SK-N-SH (cell line): ENCODE results near the gene MEOX1. TPM values are rescaled to one million over a fixed set of nuclear protein-coding genes. Genes with fewer than 3 reads are reported as not detected.

Experiments
- CTCF ChIA-PET: fragments of 300-600, 350-600 bp; formaldehyde crosslinking; extraction: SDS; loops from one replicate; lab custom pipeline; 2021; lab: Yijun Ruan, JAX
- POLR2A ChIA-PET: fragments of 350-600 bp; sonication (Branson Sonifier 250); formaldehyde crosslinking; extraction: SDS; loops from one replicate; lab custom pipeline; 2020; ENCODE audit warnings: antibody characterized with exemption, inconsistent platforms; lab: Yijun Ruan, JAX
- DNase-seq: peaks from one replicate; pipeline ENCODE4 v3.0.0; 2012
- H2AFZ ChIP-seq: fragments of 200-600 bp; sonication (generic); 2 replicates; pipeline ENCODE4 v1.8.1; 2016; ENCODE audit warnings: antibody characterized with exemption, mild to moderate bottlenecking, low read depth
- H3F3A ChIP-seq: fragments of 200-600 bp; sonication (generic); replicated peaks from 2 replicates; pipeline ENCODE3; 2016; ENCODE audit warnings: antibody characterized with exemption, mild to moderate bottlenecking; ENCODE audit not compliant: insufficient read depth
- H3K27ac ChIP-seq, 2 experiments: fragments of 200-500 bp in 1 of 2; fragments of 200-600 bp in 1 of 2; sonication (Bioruptor generic) in 1 of 2; sonication (generic), shearing (Covaris generic) in 1 of 2; 2 replicates each; pipeline versions ENCODE4 v1.5.1 to v1.6.1; 2014 to 2016; ENCODE audit warnings: low read depth in 2 of 2, inconsistent platforms in 1 of 2, low read length in 1 of 2, mild to moderate bottlenecking in 1 of 2, mixed read lengths in 1 of 2
- H3K27me3 ChIP-seq: fragments of 200-600 bp; sonication (generic), shearing (Covaris generic); 2 replicates; pipeline ENCODE4 v1.6.1; 2016; ENCODE audit warnings: mixed run types; ENCODE audit not compliant: insufficient read depth
- H3K36me3 ChIP-seq, 2 experiments: fragments of 200-500 bp in 1 of 2; fragments of 200-600 bp in 1 of 2; sonication (Bioruptor generic) in 1 of 2; sonication (generic) in 1 of 2; replicated peaks in 1 of 2; 2 replicates each; pipeline versions ENCODE3 to v1.5.1; 2014 to 2016; ENCODE audit warnings: low read length in 1 of 2, mild to moderate bottlenecking in 1 of 2; ENCODE audit not compliant: insufficient read depth in 2 of 2, control insufficient read depth in 1 of 2
- H3K4me1 ChIP-seq, 2 experiments: fragments of 200-500 bp in 1 of 2; fragments of 200-600 bp in 1 of 2; sonication (Bioruptor generic) in 1 of 2; sonication (generic), shearing (Covaris generic) in 1 of 2; 2 replicates each; pipeline versions ENCODE4 v1.5.1 to v1.6.1; 2014 to 2016; ENCODE audit warnings: low read depth in 1 of 2, low read length in 1 of 2, mixed run types in 1 of 2; ENCODE audit not compliant: insufficient read depth in 2 of 2, control insufficient read depth in 1 of 2
- H3K4me2 ChIP-seq: fragments of 200-600 bp; sonication (generic), shearing (Covaris generic); 2 replicates; pipeline ENCODE4 v1.6.1; 2017; ENCODE audit warnings: mixed run types
- H3K4me3 ChIP-seq, 2 experiments: fragments of 200-500 bp in 1 of 2; fragments of 200-600 bp in 1 of 2; sonication (Bioruptor generic) in 1 of 2; sonication (generic), shearing (Covaris generic) in 1 of 2; 2 replicates each; pipeline versions ENCODE4 v1.5.1 to v1.8.1; 2014 to 2016; ENCODE audit warnings: low read depth in 2 of 2, inconsistent platforms in 1 of 2, low read length in 1 of 2, mild to moderate bottlenecking in 1 of 2, mixed read lengths in 1 of 2, moderate library complexity in 1 of 2
- H3K79me2 ChIP-seq: fragments of 200-600 bp; sonication (generic); 2 replicates; pipeline ENCODE4 v1.8.1; 2017; ENCODE audit warnings: mild to moderate bottlenecking; ENCODE audit not compliant: insufficient read depth
- H3K9ac ChIP-seq: fragments of 200-600 bp; sonication (generic); 2 replicates; pipeline ENCODE4 v1.6.1; 2017; ENCODE audit warnings: mixed run types
- H3K9me2 ChIP-seq: fragments of 200-600 bp; sonication (generic); 2 replicates; pipeline ENCODE4 v1.6.1; 2017; ENCODE audit warnings: mixed run types
- H3K9me3 ChIP-seq: fragments of 200-600 bp; sonication (generic); 2 replicates; pipeline ENCODE4 v1.6.1; 2017; ENCODE audit warnings: mixed run types, mild to moderate bottlenecking, moderate library complexity
- H4K20me1 ChIP-seq: fragments of 200-600 bp; sonication (generic); 2 replicates; pipeline ENCODE4 v1.6.1; 2017; ENCODE audit warnings: mild to moderate bottlenecking, mixed run types; ENCODE audit not compliant: insufficient read depth
- ELF1 ChIP-seq: IDR thresholded peaks from 2 replicates; pipeline ENCODE4 v1.4.0; 2012
- EZH2phosphoT487 ChIP-seq: fragments of 200-600 bp; sonication (generic); IDR thresholded peaks from 2 replicates; pipeline ENCODE4 v1.6.1; 2017; ENCODE audit warnings: low read depth, mixed run types, mild to moderate bottlenecking, antibody characterized with exemption, moderate library complexity, borderline replicate concordance
- GABPA ChIP-seq: IDR thresholded peaks from 2 replicates; pipeline ENCODE4 v1.4.0; 2012; ENCODE audit warnings: low read depth, mild to moderate bottlenecking
- GATA2 ChIP-seq: sonication (generic); formaldehyde crosslinking; IDR thresholded peaks from 2 replicates; pipeline ENCODE4 v1.5.0; 2020; ENCODE audit warnings: mild to moderate bottlenecking, missing genetic modification reagents
- MAX ChIP-seq: IDR thresholded peaks from 2 replicates; pipeline ENCODE4 v1.4.0; 2012; ENCODE audit warnings: low read depth
- MEF2A ChIP-seq: IDR thresholded peaks from 2 replicates; pipeline ENCODE4 v1.4.0; 2012; ENCODE audit warnings: low read depth, borderline replicate concordance
- MXI1 ChIP-seq: IDR thresholded peaks from 2 replicates; pipeline ENCODE4 v1.6.1; 2012; ENCODE audit warnings: mild to moderate bottlenecking, low read depth, low read length, improper control_type of control experiment
- NFIC ChIP-seq: IDR thresholded peaks from 2 replicates; pipeline ENCODE4 v1.4.0; 2012; ENCODE audit warnings: borderline replicate concordance
- NRF1 ChIP-seq: IDR thresholded peaks from 2 replicates; pipeline ENCODE4 v1.6.1; 2012; ENCODE audit warnings: low read depth, mild to moderate bottlenecking, low read length
- PBX3 ChIP-seq: IDR thresholded peaks from 2 replicates; pipeline ENCODE4; 2012
- POLR2AphosphoS5 ChIP-seq: IDR thresholded peaks from 2 replicates; pipeline ENCODE4 v1.6.1; 2012; ENCODE audit warnings: low read depth, low read length
- RAD21 ChIP-seq: IDR thresholded peaks from 2 replicates; pipeline ENCODE4 v1.6.1; 2012; ENCODE audit warnings: mild to moderate bottlenecking, low read length
- RFX5 ChIP-seq: IDR thresholded peaks from 2 replicates; pipeline ENCODE4 v1.6.1; 2012; ENCODE audit warnings: mild to moderate bottlenecking, improper control_type of control experiment, low read length
- RXRA ChIP-seq: IDR thresholded peaks from 2 replicates; pipeline ENCODE4 v1.4.0; 2012; ENCODE audit warnings: low read depth, mild to moderate bottlenecking, borderline replicate concordance
- SIN3A ChIP-seq: IDR thresholded peaks from 2 replicates; pipeline ENCODE4 v1.6.1; 2012; ENCODE audit warnings: low read depth, mild to moderate bottlenecking, low read length, moderate library complexity, borderline replicate concordance
- TCF12 ChIP-seq: IDR thresholded peaks from 2 replicates; pipeline ENCODE4 v1.4.0; 2012
- WGBS: methylation state at CpG from one replicate; pipeline ENCODE4 v1.1.6; 2017; ENCODE audit warnings: low lambda C conversion rate; 5-methylcytosine and 5-hydroxymethylcytosine counted together
- polyA plus RNA-seq, 3 experiments: library from polyadenylated mRNA; depleted of rRNA; stranded (reverse); fragments of >200 nt; gene quantifications; 2 replicates each; pipeline ENCODE4 v1.2.3, GENCODE V29; 2012
- TF ChIP-seq, protein P1 (sequence below): fragments of 150-350 bp; IDR thresholded peaks from 2 replicates; pipeline ENCODE4 v1.6.1; 2017; ENCODE audit warnings: antibody characterized with exemption, low read length, low read depth, borderline replicate concordance
- TF ChIP-seq, protein P2 (sequence below): IDR thresholded peaks from 2 replicates; pipeline ENCODE4 v1.4.0; 2012; ENCODE audit warnings: low read depth, borderline replicate concordance
- TF ChIP-seq, protein P3 (sequence below): IDR thresholded peaks from 2 replicates; pipeline ENCODE4 v1.4.0; 2012; ENCODE audit warnings: low read depth, borderline replicate concordance
- TF ChIP-seq, protein P4 (sequence below): IDR thresholded peaks from 2 replicates; pipeline ENCODE4 v1.6.1; 2012; ENCODE audit warnings: mild to moderate bottlenecking, low read depth, low read length, moderate library complexity

MEOX1 gene
- polyA plus RNA-seq, 1 of the 3 experiments (the other 2 are of a cell fraction) = 0.05 TPM

DNA sequence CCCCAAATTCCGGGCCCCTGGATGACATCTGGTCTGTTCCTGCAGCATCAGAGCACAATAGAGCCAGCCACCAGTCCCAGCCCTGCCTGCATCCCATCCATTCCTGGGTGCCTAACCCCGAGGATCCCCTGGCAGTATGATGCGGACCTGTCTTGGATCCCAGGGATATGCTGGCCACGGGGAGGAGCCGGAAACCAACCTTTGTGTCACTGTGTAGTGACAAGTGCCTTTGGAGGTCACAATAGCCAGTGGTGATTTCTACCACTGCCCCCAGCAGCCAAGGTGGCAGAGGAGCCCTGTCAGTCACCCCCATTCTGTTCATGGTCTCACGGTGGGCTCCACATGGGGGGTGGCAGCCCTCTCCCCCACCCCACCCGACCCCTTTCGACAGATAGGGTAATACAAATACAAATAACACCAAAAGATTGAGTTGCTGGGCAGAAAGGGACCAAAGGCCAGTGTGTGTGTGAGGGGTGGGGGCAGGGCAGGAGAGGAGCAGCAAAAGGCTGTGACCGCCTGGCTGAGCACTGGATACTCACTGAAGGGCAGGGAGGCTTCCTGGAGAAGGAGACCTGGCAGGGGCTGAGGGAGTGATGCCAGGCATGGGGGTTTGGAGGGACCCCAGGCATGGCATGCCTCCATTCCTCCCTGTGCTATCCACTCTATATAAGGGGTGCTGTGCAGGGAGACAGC is 29.0 kb upstream of the MEOX1 start:
- POLR2A ChIA-PET = interaction anchor here (0.6 kb wide), 1 partner anchor 15 kb away, joined by 3 read pairs; no protein-coding TSS in a partner anchor

More for the DNA sequence above, 29.0 kb upstream of the MEOX1 start:
- Histone ChIP-seq H3K9ac (no peak overlapping the region), H3K79me2 (no peaks in the 10 kb centered on the region), H4K20me1 (no peaks in the 10 kb centered on the region), H3K36me3 (no peaks in the 10 kb centered on the region), H3K4me2 (no peak overlapping the region), H3K9me3 (no peaks in the 10 kb centered on the region), H3K4me1 (no peaks in the 10 kb centered on the region), H3K27ac (no peak overlapping the region), H3K27me3 (no peaks in the 10 kb centered on the region), H2AFZ (no peak overlapping the region), H3K4me3 (no peak overlapping the region), H3K9me2 (no peaks in the 10 kb centered on the region), H3F3A (no peaks in the 10 kb centered on the region)
- DNase-seq = no peak
- CTCF ChIA-PET = interaction anchor here (1.0 to 9.3 kb wide), 3 partner anchors 19 to 114 kb away, joined by 3 to 123 read pairs (median 46); no protein-coding TSS in a partner anchor
- TF ChIP-seq GABPA (no peak), RFX5 (no peak), MAX (no peak), POLR2AphosphoS5 (no peak), NRF1 (no peak), RAD21 (no peak), SIN3A (no peak), NFIC (no peak), MXI1 (no peak), PBX3 (no peak), GATA2 (no peak), RXRA (no peak), TCF12 (no peak), MEF2A (no peak), EZH2phosphoT487 (no peak), ELF1 (no peak)
- TF ChIP-seq, protein P1, sequence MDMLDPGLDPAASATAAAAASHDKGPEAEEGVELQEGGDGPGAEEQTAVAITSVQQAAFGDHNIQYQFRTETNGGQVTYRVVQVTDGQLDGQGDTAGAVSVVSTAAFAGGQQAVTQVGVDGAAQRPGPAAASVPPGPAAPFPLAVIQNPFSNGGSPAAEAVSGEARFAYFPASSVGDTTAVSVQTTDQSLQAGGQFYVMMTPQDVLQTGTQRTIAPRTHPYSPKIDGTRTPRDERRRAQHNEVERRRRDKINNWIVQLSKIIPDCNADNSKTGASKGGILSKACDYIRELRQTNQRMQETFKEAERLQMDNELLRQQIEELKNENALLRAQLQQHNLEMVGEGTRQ = no peak
- TF ChIP-seq, protein P2, sequence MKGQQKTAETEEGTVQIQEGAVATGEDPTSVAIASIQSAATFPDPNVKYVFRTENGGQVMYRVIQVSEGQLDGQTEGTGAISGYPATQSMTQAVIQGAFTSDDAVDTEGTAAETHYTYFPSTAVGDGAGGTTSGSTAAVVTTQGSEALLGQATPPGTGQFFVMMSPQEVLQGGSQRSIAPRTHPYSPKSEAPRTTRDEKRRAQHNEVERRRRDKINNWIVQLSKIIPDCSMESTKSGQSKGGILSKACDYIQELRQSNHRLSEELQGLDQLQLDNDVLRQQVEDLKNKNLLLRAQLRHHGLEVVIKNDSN = no peak
- TF ChIP-seq, protein P3, sequence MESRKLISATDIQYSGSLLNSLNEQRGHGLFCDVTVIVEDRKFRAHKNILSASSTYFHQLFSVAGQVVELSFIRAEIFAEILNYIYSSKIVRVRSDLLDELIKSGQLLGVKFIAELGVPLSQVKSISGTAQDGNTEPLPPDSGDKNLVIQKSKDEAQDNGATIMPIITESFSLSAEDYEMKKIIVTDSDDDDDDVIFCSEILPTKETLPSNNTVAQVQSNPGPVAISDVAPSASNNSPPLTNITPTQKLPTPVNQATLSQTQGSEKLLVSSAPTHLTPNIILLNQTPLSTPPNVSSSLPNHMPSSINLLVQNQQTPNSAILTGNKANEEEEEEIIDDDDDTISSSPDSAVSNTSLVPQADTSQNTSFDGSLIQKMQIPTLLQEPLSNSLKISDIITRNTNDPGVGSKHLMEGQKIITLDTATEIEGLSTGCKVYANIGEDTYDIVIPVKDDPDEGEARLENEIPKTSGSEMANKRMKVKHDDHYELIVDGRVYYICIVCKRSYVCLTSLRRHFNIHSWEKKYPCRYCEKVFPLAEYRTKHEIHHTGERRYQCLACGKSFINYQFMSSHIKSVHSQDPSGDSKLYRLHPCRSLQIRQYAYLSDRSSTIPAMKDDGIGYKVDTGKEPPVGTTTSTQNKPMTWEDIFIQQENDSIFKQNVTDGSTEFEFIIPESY = no peak
- TF ChIP-seq, protein P4, sequence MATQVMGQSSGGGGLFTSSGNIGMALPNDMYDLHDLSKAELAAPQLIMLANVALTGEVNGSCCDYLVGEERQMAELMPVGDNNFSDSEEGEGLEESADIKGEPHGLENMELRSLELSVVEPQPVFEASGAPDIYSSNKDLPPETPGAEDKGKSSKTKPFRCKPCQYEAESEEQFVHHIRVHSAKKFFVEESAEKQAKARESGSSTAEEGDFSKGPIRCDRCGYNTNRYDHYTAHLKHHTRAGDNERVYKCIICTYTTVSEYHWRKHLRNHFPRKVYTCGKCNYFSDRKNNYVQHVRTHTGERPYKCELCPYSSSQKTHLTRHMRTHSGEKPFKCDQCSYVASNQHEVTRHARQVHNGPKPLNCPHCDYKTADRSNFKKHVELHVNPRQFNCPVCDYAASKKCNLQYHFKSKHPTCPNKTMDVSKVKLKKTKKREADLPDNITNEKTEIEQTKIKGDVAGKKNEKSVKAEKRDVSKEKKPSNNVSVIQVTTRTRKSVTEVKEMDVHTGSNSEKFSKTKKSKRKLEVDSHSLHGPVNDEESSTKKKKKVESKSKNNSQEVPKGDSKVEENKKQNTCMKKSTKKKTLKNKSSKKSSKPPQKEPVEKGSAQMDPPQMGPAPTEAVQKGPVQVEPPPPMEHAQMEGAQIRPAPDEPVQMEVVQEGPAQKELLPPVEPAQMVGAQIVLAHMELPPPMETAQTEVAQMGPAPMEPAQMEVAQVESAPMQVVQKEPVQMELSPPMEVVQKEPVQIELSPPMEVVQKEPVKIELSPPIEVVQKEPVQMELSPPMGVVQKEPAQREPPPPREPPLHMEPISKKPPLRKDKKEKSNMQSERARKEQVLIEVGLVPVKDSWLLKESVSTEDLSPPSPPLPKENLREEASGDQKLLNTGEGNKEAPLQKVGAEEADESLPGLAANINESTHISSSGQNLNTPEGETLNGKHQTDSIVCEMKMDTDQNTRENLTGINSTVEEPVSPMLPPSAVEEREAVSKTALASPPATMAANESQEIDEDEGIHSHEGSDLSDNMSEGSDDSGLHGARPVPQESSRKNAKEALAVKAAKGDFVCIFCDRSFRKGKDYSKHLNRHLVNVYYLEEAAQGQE = no peak
- WGBS = 70% methylated on average over 5 of the region's 9 CpGs
